HepG2 (cell line): ENCODE results near the gene RNF149. TPM values are rescaled to one million over a fixed set of nuclear protein-coding genes. Genes with fewer than 3 reads are reported as not detected.

Source experiments
- AGO2 ChIP-seq: fragments of 200-400 bp; formaldehyde crosslinking; optimal IDR thresholded peaks from 2 replicates; pipeline ENCODE3; 2017; ENCODE audit warnings: mild to moderate bottlenecking, low read depth, low read length, moderate library complexity
- ARNT2 ChIP-seq: sonication (generic); formaldehyde crosslinking; IDR thresholded peaks from 2 replicates; pipeline ENCODE4 v1.8.0; 2022; ENCODE audit warnings: mild to moderate bottlenecking, low read depth, missing genetic modification reagents, moderate library complexity
- ATM ChIP-seq: fragments of 450-650 bp; IDR thresholded peaks from 2 replicates; pipeline ENCODE4 v1.7.1; 2017; ENCODE audit warnings: mild to moderate bottlenecking, borderline replicate concordance
- CBX2 ChIP-seq, 2 experiments: fragments of 200-600 bp in 1 of 2; sonication (generic); formaldehyde crosslinking in 1 of 2; IDR thresholded peaks; 2 replicates each; pipeline versions ENCODE4 v1.7.0 to v1.8.1; 2018 to 2022; ENCODE audit warnings: low read depth in 2 of 2, low read length in 1 of 2, mild to moderate bottlenecking in 1 of 2, missing genetic modification reagents in 1 of 2
- DR1 ChIP-seq: sonication (generic); formaldehyde crosslinking; IDR thresholded peaks from 2 replicates; pipeline ENCODE4 v1.8.0; 2021; ENCODE audit warnings: mild to moderate bottlenecking, missing genetic modification reagents, inconsistent platforms
- GTF3A ChIP-seq: sonication (generic); formaldehyde crosslinking; conservative IDR thresholded peaks from 2 replicates; pipeline ENCODE4 v1.4.0; 2020; ENCODE audit warnings: mild to moderate bottlenecking, missing genetic modification reagents
- ISX ChIP-seq: sonication (generic); formaldehyde crosslinking; conservative IDR thresholded peaks from 2 replicates; pipeline ENCODE4 v1.5.0; 2020; ENCODE audit warnings: missing genetic modification reagents
- MYNN ChIP-seq: sonication (generic); formaldehyde crosslinking; IDR thresholded peaks from 2 replicates; pipeline ENCODE4 v1.4.0; 2020; ENCODE audit warnings: mild to moderate bottlenecking, low read depth, missing genetic modification reagents
- NFKBIZ ChIP-seq: IDR thresholded peaks from 2 replicates; pipeline ENCODE4 v1.6.1; 2018; ENCODE audit warnings: missing genetic modification reagents, missing compliant biosample characterization
- POGK ChIP-seq: sonication (generic); formaldehyde crosslinking; conservative IDR thresholded peaks from 2 replicates; pipeline ENCODE4 v1.8.0; 2022; ENCODE audit warnings: mild to moderate bottlenecking, moderate library complexity, missing genetic modification reagents
- SRSF9 ChIP-seq: fragments of 200-400 bp; formaldehyde crosslinking; IDR thresholded peaks from 2 replicates; pipeline ENCODE4 v1.6.1; 2018; ENCODE audit warnings: borderline replicate concordance, mild to moderate bottlenecking, low read depth, low read length; ENCODE audit not compliant: insufficient read depth, poor library complexity, severe bottlenecking
- SRY ChIP-seq: sonication (generic); formaldehyde crosslinking; IDR thresholded peaks from 2 replicates; pipeline ENCODE4 v1.8.0; 2022; ENCODE audit warnings: mild to moderate bottlenecking, missing genetic modification reagents
- TMF1 ChIP-seq: sonication (generic); formaldehyde crosslinking; IDR thresholded peaks from 2 replicates; pipeline ENCODE4 v1.8.1; 2022; ENCODE audit warnings: low read depth, missing genetic modification reagents
- ZBTB33 ChIP-seq: sonication (generic); formaldehyde crosslinking; IDR thresholded peaks from 2 replicates; pipeline ENCODE4 v1.4.0; 2020; ENCODE audit warnings: missing genetic modification reagents
- ZNF160 ChIP-seq: sonication (generic); formaldehyde crosslinking; IDR thresholded peaks from 2 replicates; pipeline ENCODE4 v1.8.0; 2022; ENCODE audit warnings: mild to moderate bottlenecking, inconsistent platforms, missing genetic modification reagents
- ZNF225 ChIP-seq: sonication (generic); formaldehyde crosslinking; IDR thresholded peaks from 2 replicates; pipeline ENCODE4 v1.4.0; 2020; ENCODE audit warnings: mild to moderate bottlenecking, missing genetic modification reagents
- ZNF33B ChIP-seq: sonication (generic); formaldehyde crosslinking; IDR thresholded peaks from 2 replicates; pipeline ENCODE4 v1.5.1; 2020; ENCODE audit warnings: mild to moderate bottlenecking, missing genetic modification reagents
- ZNF367 ChIP-seq: sonication (generic); formaldehyde crosslinking; IDR thresholded peaks from 2 replicates; pipeline ENCODE4 v1.4.0; 2020; ENCODE audit warnings: missing genetic modification reagents, borderline replicate concordance
- ZNF552 ChIP-seq: sonication (generic); formaldehyde crosslinking; IDR thresholded peaks from 2 replicates; pipeline ENCODE4 v1.9.0; 2022; ENCODE audit warnings: missing genetic modification reagents, mild to moderate bottlenecking, borderline replicate concordance
- ZNF691 ChIP-seq: sonication (generic); formaldehyde crosslinking; IDR thresholded peaks from 2 replicates; pipeline ENCODE4 v1.4.0; 2020; ENCODE audit warnings: missing genetic modification reagents, low read depth, mild to moderate bottlenecking, borderline replicate concordance
- ZNF724P ChIP-seq: sonication (generic); formaldehyde crosslinking; IDR thresholded peaks from 2 replicates; pipeline ENCODE4 v1.8.0; 2022; ENCODE audit warnings: missing genetic modification reagents, borderline replicate concordance
- ZNF780A ChIP-seq: sonication (generic); formaldehyde crosslinking; IDR thresholded peaks from 2 replicates; pipeline ENCODE4 v1.8.0; 2022; ENCODE audit warnings: mild to moderate bottlenecking, missing genetic modification reagents, moderate library complexity
- polyA plus RNA-seq, 8 experiments: library from polyadenylated mRNA; depleted of rRNA in 3 of 8; stranded (reverse) in 7 of 8; unstranded in 1 of 8; fragments of >200 nt; fragmentation: Illumina TruSeq in 4 of 8; extraction: Trizol in 4 of 8; gene quantifications; 2 replicates each; pipeline versions ENCODE4 v1.2.1 to v1.2.3, GENCODE V29; 2011 to 2016; ENCODE audit warnings: low read depth in 4 of 8, missing spikeins in 1 of 8, mixed read lengths in 1 of 8; ENCODE audit not compliant: insufficient read depth in 1 of 8
- total RNA-seq, 5 experiments: library from RNA; depleted of rRNA; stranded (reverse); fragments of >200 nt; fragmentation: Illumina TruSeq; extraction: Trizol; gene quantifications; 2 replicates each; pipeline ENCODE4 v1.2.3, GENCODE V29; 2016; ENCODE audit warnings: low read depth in 1 of 5
- TF ChIP-seq, protein P1 (sequence below): sonication (generic); formaldehyde crosslinking; IDR thresholded peaks from 2 replicates; pipeline ENCODE4 v1.4.0; 2020; ENCODE audit warnings: missing genetic modification reagents, borderline replicate concordance

The RNF149 gene
- total and polyA plus RNA-seq, 2 of the 13 experiments (the other 11 are each of a cell fraction or from before 2014, with no cell fraction given), result 87.6 to 109 TPM

DNA sequence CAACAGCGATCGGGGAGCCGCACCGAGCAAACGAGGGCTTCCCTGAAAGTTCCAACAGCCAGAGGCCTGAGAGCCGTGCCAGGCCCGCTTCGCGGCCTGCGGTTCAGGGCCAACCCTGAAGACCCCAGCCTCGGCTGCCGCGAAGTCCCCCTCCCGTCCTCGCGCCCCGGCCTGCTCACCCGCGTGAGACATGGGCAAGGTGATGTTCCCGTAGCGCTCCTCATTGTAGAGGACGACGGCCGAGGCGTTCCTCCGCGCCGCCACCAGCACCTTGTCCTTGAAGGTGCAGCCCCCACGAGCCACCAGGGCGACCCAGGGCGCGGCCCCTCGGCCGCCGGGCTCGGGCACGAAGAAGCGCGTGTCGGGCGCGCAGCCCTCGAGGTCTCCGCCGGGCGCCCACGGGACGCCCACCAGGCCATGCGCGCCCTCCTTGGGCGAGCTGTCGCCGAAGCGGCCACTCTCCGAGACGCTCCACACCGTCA lies 510 bp downstream of the RNF149 start (continued):
- TF ChIP-seq ZNF33B, result 0 out of 2 replicates have a peak, but pooled peaks have one; percentile 60
- TF ChIP-seq ARNT2, result no peak
- 0 out of 2 replicates have a peak, but pooled peaks have one; percentile 50 for TF ChIP-seq ISX (CRISPR knock-in tag)
- no peak for TF ChIP-seq ZNF367
- no peak for TF ChIP-seq MYNN (CRISPR knock-in tag)
- no peak for TF ChIP-seq CBX2 (IDR thresholded peaks at IDR 0.05; ENCODE audit: low read depth, low read length)
- TF ChIP-seq CBX2 (CRISPR knock-in tag; IDR thresholded peaks at IDR 0.05; ENCODE audit: low read depth), result no peak
- TF ChIP-seq ZNF225 (CRISPR knock-in tag), result 0 out of 2 replicates have a peak, but pooled peaks have one; percentile 2
- TF ChIP-seq POGK (CRISPR knock-in tag), result peak; percentile 49
- no peak for TF ChIP-seq ZNF552 (CRISPR knock-in tag)
- TF ChIP-seq SRSF9, result no peak
- no peak for TF ChIP-seq ZNF691 (CRISPR knock-in tag)
- no peak for TF ChIP-seq NFKBIZ (CRISPR knock-in tag)
- TF ChIP-seq ZBTB33 (CRISPR knock-in tag), result no peak
- TF ChIP-seq, protein P1, sequence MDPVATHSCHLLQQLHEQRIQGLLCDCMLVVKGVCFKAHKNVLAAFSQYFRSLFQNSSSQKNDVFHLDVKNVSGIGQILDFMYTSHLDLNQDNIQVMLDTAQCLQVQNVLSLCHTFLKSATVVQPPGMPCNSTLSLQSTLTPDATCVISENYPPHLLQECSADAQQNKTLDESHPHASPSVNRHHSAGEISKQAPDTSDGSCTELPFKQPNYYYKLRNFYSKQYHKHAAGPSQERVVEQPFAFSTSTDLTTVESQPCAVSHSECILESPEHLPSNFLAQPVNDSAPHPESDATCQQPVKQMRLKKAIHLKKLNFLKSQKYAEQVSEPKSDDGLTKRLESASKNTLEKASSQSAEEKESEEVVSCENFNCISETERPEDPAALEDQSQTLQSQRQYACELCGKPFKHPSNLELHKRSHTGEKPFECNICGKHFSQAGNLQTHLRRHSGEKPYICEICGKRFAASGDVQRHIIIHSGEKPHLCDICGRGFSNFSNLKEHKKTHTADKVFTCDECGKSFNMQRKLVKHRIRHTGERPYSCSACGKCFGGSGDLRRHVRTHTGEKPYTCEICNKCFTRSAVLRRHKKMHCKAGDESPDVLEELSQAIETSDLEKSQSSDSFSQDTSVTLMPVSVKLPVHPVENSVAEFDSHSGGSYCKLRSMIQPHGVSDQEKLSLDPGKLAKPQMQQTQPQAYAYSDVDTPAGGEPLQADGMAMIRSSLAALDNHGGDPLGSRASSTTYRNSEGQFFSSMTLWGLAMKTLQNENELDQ (CRISPR knock-in tag), result peak; percentile 90; the same call in 1 of the 2 replicates
- no peak for TF ChIP-seq ZNF160 (CRISPR knock-in tag)
- TF ChIP-seq GTF3A, result no peak
- no peak for TF ChIP-seq SRY (CRISPR knock-in tag)
- no peak for TF ChIP-seq DR1 (CRISPR knock-in tag)
- 0 out of 2 replicates have a peak, but pooled peaks have one; percentile 20 for TF ChIP-seq TMF1 (CRISPR knock-in tag)
- TF ChIP-seq ZNF724P, result 0 out of 2 replicates have a peak, but pooled peaks have one; percentile 41
- no peak for TF ChIP-seq ATM
- peak; percentile 95 for TF ChIP-seq AGO2
- 0 out of 2 replicates have a peak, but pooled peaks have one; percentile 75 for TF ChIP-seq ZNF780A
